Right lobe of liver (tissue), 4 donors: ENCODE results near the gene ST8SIA6.

Experiments used
- POLR2A ChIP-seq: fragments of 450-650 bp; IDR thresholded peaks from one replicate; pipeline ENCODE4 v1.6.1; 2017; ENCODE audit warnings: antibody characterized with exemption, mild to moderate bottlenecking
- TF ChIP-seq, protein P1 (sequence below), 4 donors: fragments of 200-600 bp in 3 of 4; fragments of 450-650 bp in 1 of 4; IDR thresholded peaks; one replicate each; pipeline versions ENCODE4 v1.5.1 to v1.8.0; 2016 to 2022; ENCODE audit warnings: antibody characterized with exemption in 4 of 4, mild to moderate bottlenecking in 2 of 4
- donor health status: DM: no; HTN: no; CAD: no.
- donor health status: DM: no; HTN: no; CAD: no.
- donor health status: DM: no; HTN: yes; CAD: no.

DNA sequence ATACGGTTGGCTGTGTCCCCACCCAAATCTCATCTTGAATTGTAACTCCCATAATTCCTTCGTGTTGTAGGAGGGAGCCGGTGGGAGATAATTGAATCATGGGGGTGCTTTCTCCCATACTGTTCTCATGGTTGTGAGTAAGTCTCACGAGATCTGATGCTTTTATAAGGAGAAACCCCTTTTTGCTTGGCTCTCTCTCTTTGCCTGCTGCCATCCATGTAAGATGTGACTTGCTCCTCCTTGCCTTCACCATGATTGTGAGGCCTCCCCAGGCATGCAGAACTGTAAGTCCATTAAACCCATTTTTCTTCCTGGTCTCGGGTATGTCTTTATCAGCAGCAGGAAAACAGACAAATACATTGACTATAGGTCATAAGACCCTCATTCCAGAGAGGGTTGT is 15.9 kb upstream of the ST8SIA6 start:
- TF ChIP-seq, protein P1, sequence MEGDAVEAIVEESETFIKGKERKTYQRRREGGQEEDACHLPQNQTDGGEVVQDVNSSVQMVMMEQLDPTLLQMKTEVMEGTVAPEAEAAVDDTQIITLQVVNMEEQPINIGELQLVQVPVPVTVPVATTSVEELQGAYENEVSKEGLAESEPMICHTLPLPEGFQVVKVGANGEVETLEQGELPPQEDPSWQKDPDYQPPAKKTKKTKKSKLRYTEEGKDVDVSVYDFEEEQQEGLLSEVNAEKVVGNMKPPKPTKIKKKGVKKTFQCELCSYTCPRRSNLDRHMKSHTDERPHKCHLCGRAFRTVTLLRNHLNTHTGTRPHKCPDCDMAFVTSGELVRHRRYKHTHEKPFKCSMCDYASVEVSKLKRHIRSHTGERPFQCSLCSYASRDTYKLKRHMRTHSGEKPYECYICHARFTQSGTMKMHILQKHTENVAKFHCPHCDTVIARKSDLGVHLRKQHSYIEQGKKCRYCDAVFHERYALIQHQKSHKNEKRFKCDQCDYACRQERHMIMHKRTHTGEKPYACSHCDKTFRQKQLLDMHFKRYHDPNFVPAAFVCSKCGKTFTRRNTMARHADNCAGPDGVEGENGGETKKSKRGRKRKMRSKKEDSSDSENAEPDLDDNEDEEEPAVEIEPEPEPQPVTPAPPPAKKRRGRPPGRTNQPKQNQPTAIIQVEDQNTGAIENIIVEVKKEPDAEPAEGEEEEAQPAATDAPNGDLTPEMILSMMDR (IDR thresholded peaks at IDR 0.05) = no peak
- no peak for TF ChIP-seq POLR2A
